HepG2 (cell line): ENCODE results near the gene CACHD1. TPM values are rescaled to one million over a fixed set of nuclear protein-coding genes. Genes with fewer than 3 reads are reported as not detected.

Experiments
- ATAC-seq: fragments of 200-7000 bp; cut with Tn5 transposase; 3 replicates; pipeline ENCODE4 v1.9.1; 2020; ENCODE audit warnings: mild to moderate bottlenecking, moderate library complexity
- BruUV-seq: library from RNA; stranded (reverse); fragments of 400-500 nt; replicated peaks from 2 replicates; lab custom pipeline; 2021; lab: Mats Ljungman, UMichigan
- CTCF ChIA-PET: fragments of 300-600 bp; formaldehyde crosslinking; extraction: SDS; loops from one replicate; lab custom pipeline; 2021; ENCODE audit warnings: low total read pairs, inconsistent platforms, low intra/inter-chr PET ratio; lab: Yijun Ruan, JAX
- POLR2A ChIA-PET: fragments of 350-600 bp; sonication (Branson Sonifier 250); formaldehyde crosslinking; loops from one replicate; lab custom pipeline; 2020; ENCODE audit warnings: antibody characterized with exemption, inconsistent platforms; lab: Yijun Ruan, JAX
- DNase-seq: peaks from one replicate; pipeline ENCODE4 v3.0.0-alpha.2; 2015; ENCODE audit warnings: low spot score
- FAIRE-seq: peaks from 3 replicates; lab custom pipeline; 2011; peaks lifted over from hg19 to GRCh38; lab: Jason Lieb, UNC
- H2AFZ ChIP-seq: one replicate; pipeline ENCODE4 v1.6.1; 2011; ENCODE audit warnings: low read length, inconsistent platforms
- H3K27ac ChIP-seq: fragments of 300-600 bp; 3 replicates; pipeline ENCODE4 v1.8.0; 2011; ENCODE audit warnings: mixed run types, mild to moderate bottlenecking, mixed read lengths, low read length, inconsistent platforms; ENCODE audit not compliant: insufficient read depth; ENCODE audit errors: extremely low read length
- H3K27me3 ChIP-seq, 2 experiments: fragments of 200-600 bp in 1 of 2; 2 replicates in 1 of 2; 3 replicates in 1 of 2; pipeline versions ENCODE4 v1.6.0 to v1.8.0; 2011; ENCODE audit warnings: low read length in 2 of 2, mild to moderate bottlenecking in 2 of 2, moderate library complexity in 2 of 2, inconsistent platforms in 1 of 2; ENCODE audit not compliant: insufficient read depth in 2 of 2, control insufficient read depth in 1 of 2
- H3K36me3 ChIP-seq, 2 experiments: fragments of 200-600 bp in 1 of 2; replicated peaks in 1 of 2; 2 replicates in 1 of 2; 3 replicates in 1 of 2; pipeline versions ENCODE4 v1.5.1 to v1.8.0; 2011; ENCODE audit warnings: low read length in 2 of 2, inconsistent platforms in 1 of 2; ENCODE audit not compliant: insufficient read depth in 2 of 2, control insufficient read depth in 1 of 2
- H3K4me1 ChIP-seq: 2 replicates; pipeline ENCODE4 v1.5.1; 2012; ENCODE audit warnings: low read length, inconsistent platforms; ENCODE audit not compliant: insufficient read depth
- H3K4me2 ChIP-seq: 2 replicates; pipeline ENCODE4 v1.6.0; 2011; ENCODE audit warnings: low read depth, low read length, inconsistent platforms
- H3K4me3 ChIP-seq, 3 experiments: fragments of 200-600 bp in 1 of 3; sonication (generic), shearing (Covaris generic) in 1 of 3; replicated peaks in 1 of 3; 2 replicates each; pipeline ENCODE4 v1.5.1; 2011 to 2016; ENCODE audit warnings: low read length in 3 of 3, inconsistent platforms in 2 of 3, low read depth in 2 of 3, mild to moderate bottlenecking in 2 of 3, control low read depth in 1 of 3, mixed read lengths in 1 of 3; ENCODE audit not compliant: insufficient read depth in 1 of 3
- H3K79me2 ChIP-seq: one replicate; pipeline ENCODE4 v1.6.1; 2011; ENCODE audit warnings: low read length, inconsistent platforms; ENCODE audit not compliant: insufficient read depth
- H3K9ac ChIP-seq: 2 replicates; pipeline ENCODE4 v1.6.0; 2011; ENCODE audit warnings: mild to moderate bottlenecking, low read depth, low read length, inconsistent platforms; ENCODE audit not compliant: insufficient read depth
- H3K9me3 ChIP-seq: 2 replicates; pipeline ENCODE4 v1.5.1; 2012; ENCODE audit warnings: mild to moderate bottlenecking, low read length
- H4K20me1 ChIP-seq: 2 replicates; pipeline ENCODE4 v1.6.0; 2011; ENCODE audit warnings: inconsistent platforms, mild to moderate bottlenecking, low read length, moderate library complexity; ENCODE audit not compliant: insufficient read depth
- AKAP8 ChIP-seq: sonication (generic); formaldehyde crosslinking; IDR thresholded peaks from 2 replicates; pipeline ENCODE4 v1.5.1; 2020; ENCODE audit warnings: mild to moderate bottlenecking, missing genetic modification reagents
- ARID4A ChIP-seq: sonication (generic); formaldehyde crosslinking; IDR thresholded peaks from 2 replicates; pipeline ENCODE4 v1.5.0; 2020; ENCODE audit warnings: mild to moderate bottlenecking, missing genetic modification reagents, borderline replicate concordance
- BRF2 ChIP-seq: sonication (generic); formaldehyde crosslinking; IDR thresholded peaks from 2 replicates; pipeline ENCODE4 v1.8.1; 2022; ENCODE audit warnings: mild to moderate bottlenecking, missing genetic modification reagents
- HBP1 ChIP-seq: IDR thresholded peaks from 2 replicates; pipeline ENCODE4 v1.6.1; 2016; ENCODE audit warnings: low read depth, control low read depth
- HMG20B ChIP-seq: conservative IDR thresholded peaks from 2 replicates; pipeline ENCODE4 v1.6.1; 2016; ENCODE audit warnings: missing genetic modification reagents, missing compliant biosample characterization
- POLR2AphosphoS2 ChIP-seq: IDR thresholded peaks from 2 replicates; pipeline ENCODE4 v1.6.1; 2011; ENCODE audit warnings: low read depth, low read length, improper control_type of control experiment
- SCMH1 ChIP-seq: sonication (generic); formaldehyde crosslinking; IDR thresholded peaks from 2 replicates; pipeline ENCODE4 v1.9.0; 2021; ENCODE audit warnings: missing genetic modification reagents, mild to moderate bottlenecking, borderline replicate concordance
- SKI ChIP-seq: fragments of 450-650 bp; IDR thresholded peaks from one replicate; pipeline ENCODE4 v1.6.1; 2018; ENCODE audit warnings: mild to moderate bottlenecking; ENCODE audit not compliant: partially characterized antibody
- TCF7L2 ChIP-seq: IDR thresholded peaks from 2 replicates; pipeline ENCODE4 v1.6.1; 2011; ENCODE audit warnings: mild to moderate bottlenecking, low read depth, low read length, moderate library complexity
- ZBTB14 ChIP-seq: sonication (generic); formaldehyde crosslinking; IDR thresholded peaks from 2 replicates; pipeline ENCODE4 v1.4.0; 2020; ENCODE audit warnings: missing genetic modification reagents
- ZHX1 ChIP-seq: sonication (generic); formaldehyde crosslinking; IDR thresholded peaks from 2 replicates; pipeline ENCODE4 v1.8.1; 2022; ENCODE audit warnings: low read depth, mild to moderate bottlenecking, missing genetic modification reagents
- ZIK1 ChIP-seq: sonication (generic); formaldehyde crosslinking; IDR thresholded peaks from 2 replicates; pipeline ENCODE4 v1.5.0; 2020; ENCODE audit warnings: mild to moderate bottlenecking, low read depth, missing genetic modification reagents, borderline replicate concordance
- ZKSCAN8 ChIP-seq: IDR thresholded peaks from 2 replicates; pipeline ENCODE4 v1.6.1; 2016; ENCODE audit warnings: borderline replicate concordance, missing genetic modification reagents, missing compliant biosample characterization
- ZNF383 ChIP-seq: sonication (generic); formaldehyde crosslinking; IDR thresholded peaks from 2 replicates; pipeline ENCODE4 v1.4.0; 2020; ENCODE audit warnings: missing genetic modification reagents, mild to moderate bottlenecking, borderline replicate concordance
- WGBS: methylation state at CpG from one replicate; pipeline ENCODE4 v1.1.6; 2017; ENCODE audit warnings: low lambda C conversion rate; 5-methylcytosine and 5-hydroxymethylcytosine counted together
- in situ Hi-C: cut with HindIII; loops from 2 replicates; pipeline ENCODE4 v1.10.0; 2017; ENCODE audit warnings: low pct_unique_long_range_greater_than_20kb; ENCODE audit not compliant: extremely low pct_ligation_motif_present
- intact Hi-C: fragments of 100-400 bp; cut with micrococcal nuclease; formaldehyde crosslinking; loops from one replicate; pipeline ENCODE4 v1.10.0; 2022; ENCODE audit not compliant: unreplicated experiment
- polyA plus RNA-seq, 8 experiments: library from polyadenylated mRNA; depleted of rRNA in 3 of 8; stranded (reverse) in 7 of 8; unstranded in 1 of 8; fragments of >200 nt; fragmentation: Illumina TruSeq in 4 of 8; extraction: Trizol in 4 of 8; gene quantifications; 2 replicates each; pipeline versions ENCODE4 v1.2.1 to v1.2.3, GENCODE V29; 2011 to 2016; ENCODE audit warnings: low read depth in 4 of 8, missing spikeins in 1 of 8, mixed read lengths in 1 of 8; ENCODE audit not compliant: insufficient read depth in 1 of 8
- total RNA-seq, 5 experiments: library from RNA; depleted of rRNA; stranded (reverse); fragments of >200 nt; fragmentation: Illumina TruSeq; extraction: Trizol; gene quantifications; 2 replicates each; pipeline ENCODE4 v1.2.3, GENCODE V29; 2016; ENCODE audit warnings: low read depth in 1 of 5

Gene CACHD1
- total and polyA plus RNA-seq, 2 of the 13 experiments (the other 11 are each of a cell fraction or from before 2014, with no cell fraction given), result 0.11 TPM; not detected in 1

- no peak for DNase-seq
- Histone ChIP-seq H3K27ac (no peak overlapping the region), H3K4me3 (no peak overlapping the region), H3K9ac (no peak overlapping the region), H3K4me2 (no peak overlapping the region), H3K9me3 (no peaks in the 10 kb centered on the region), H3K4me1 (no peaks in the 10 kb centered on the region), H2AFZ (no peak overlapping the region), H3K27me3 (peaks cover 1 to 4% of the 10 kb centered on the region in 2 experiments; a peak in 2 of 5 replicates), H3K79me2 (no peaks in the 10 kb centered on the region), H4K20me1 (no peaks in the 10 kb centered on the region), H3K36me3 (no peaks in the 10 kb centered on the region)
- no TSS peak for BruUV-seq
- ATAC-seq, result no peak
- ChIA-PET CTCF (no interaction called here), POLR2A (no interaction called here)
- WGBS, result 28% methylated on average over 2 of the region's 2 CpGs
- no peak for FAIRE-seq
- intact Hi-C loops, result no loop called here
- in situ Hi-C loops, result no loop called here
- TF ChIP-seq ZKSCAN8 (no peak), ZHX1 (CRISPR knock-in tag) (no peak), AKAP8 (CRISPR knock-in tag) (no peak), BRF2 (CRISPR knock-in tag) (no peak), SKI (no peak), HMG20B (CRISPR knock-in tag) (no peak), POLR2AphosphoS2 (no peak), ZIK1 (no peak), HBP1 (CRISPR knock-in tag) (no peak), SCMH1 (no peak), ZNF383 (CRISPR knock-in tag) (no peak), ARID4A (CRISPR knock-in tag) (no peak), ZBTB14 (no peak), TCF7L2 (no peak)
These were observed 180.5 kb downstream of the CACHD1 start for GRCh38 chr1:64650411-64650810.
